Suprapubic skin (tissue), 4 donors: Measurements from ENCODE around the gene TOGARAM1. TPM values are rescaled to one million over a fixed set of nuclear protein-coding genes. Genes with fewer than 3 reads are reported as not detected.

Experiments
- DNase-seq, 2 donors: peaks; one replicate each; pipeline ENCODE4 v3.0.0-alpha.2; 2019; ENCODE audit warnings: low spot score in 2 of 2
- H3K27ac ChIP-seq: fragments of 200-600 bp; sonication (generic); one replicate; pipeline ENCODE4 v1.5.1; 2019
- H3K27me3 ChIP-seq: fragments of 200-600 bp; sonication (generic); one replicate; pipeline ENCODE4 v1.5.1; 2019
- H3K36me3 ChIP-seq: fragments of 200-600 bp; sonication (generic); one replicate; pipeline ENCODE4 v1.5.1; 2019
- H3K4me1 ChIP-seq: fragments of 200-600 bp; sonication (generic); one replicate; pipeline ENCODE4 v1.5.1; 2019
- H3K4me3 ChIP-seq: fragments of 200-600 bp; sonication (generic); one replicate; pipeline ENCODE4 v1.5.1; 2019; ENCODE audit warnings: mild to moderate bottlenecking
- H3K9me3 ChIP-seq: fragments of 200-600 bp; sonication (generic); one replicate; pipeline ENCODE4 v1.5.1; 2019
- EP300 ChIP-seq: sonication (generic); formaldehyde crosslinking; IDR thresholded peaks from one replicate; pipeline ENCODE4 v1.6.1; 2017; ENCODE audit warnings: antibody characterized with exemption
- POLR2A ChIP-seq, 2 donors: fragments of 450-650 bp; IDR thresholded peaks; one replicate each; pipeline ENCODE4 v1.6.1; 2017; ENCODE audit warnings: antibody characterized with exemption in 2 of 2, mild to moderate bottlenecking in 2 of 2, moderate library complexity in 2 of 2
- POLR2AphosphoS5 ChIP-seq, 3 donors: sonication (generic); formaldehyde crosslinking; IDR thresholded peaks; one replicate each; pipeline ENCODE4 v1.6.1; 2017; ENCODE audit warnings: antibody characterized with exemption in 3 of 3
- WGBS: methylation state at CpG from one replicate; pipeline ENCODE4 v1.1.5; 2018; 5-methylcytosine and 5-hydroxymethylcytosine counted together
- total RNA-seq, 4 donors: library from RNA; depleted of rRNA; stranded (reverse); fragments of >200 nt; gene quantifications; one replicate each; pipeline ENCODE4 v1.1.0, GENCODE V29; 2016
- TF ChIP-seq, protein P1 (sequence below), 2 donors: fragments of 200-600 bp in 1 of 2; fragments of 450-650 bp in 1 of 2; sonication (generic) in 1 of 2; IDR thresholded peaks; one replicate each; pipeline ENCODE4 v1.5.1; 2016 to 2019; ENCODE audit warnings: antibody characterized with exemption in 2 of 2, mild to moderate bottlenecking in 1 of 2, moderate library complexity in 1 of 2

Gene TOGARAM1
- total RNA-seq, 4 donors from 2014 or later, result 12.5 to 24.3 (median 14.2) TPM

DNA sequence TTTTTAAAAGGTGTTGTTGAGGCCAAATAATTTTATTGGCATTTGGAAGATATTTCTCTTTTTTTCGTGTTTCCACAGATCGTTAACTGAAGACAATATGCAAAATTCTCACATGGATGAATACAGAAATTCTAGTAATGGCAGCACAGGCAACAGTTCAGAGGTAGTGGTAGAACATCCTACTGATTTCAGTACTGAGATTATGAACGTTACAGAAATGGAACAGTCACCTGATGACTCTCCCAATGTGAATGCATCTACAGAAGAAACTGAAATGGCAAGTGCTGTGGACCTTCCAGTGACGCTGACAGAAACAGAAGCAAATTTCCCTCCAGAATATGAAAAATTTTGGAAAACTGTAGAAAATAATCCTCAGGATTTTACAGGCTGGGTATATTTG lies 133.2 kb downstream of the TOGARAM1 start:
- no peak for DNase-seq
- H3K27me3 ChIP-seq, result no peaks in the 10 kb centered on the region
- peaks cover 43% of the 10 kb centered on the region for H3K36me3 ChIP-seq
- H3K4me3 ChIP-seq, result no peak overlapping the region
- 95% methylated on average over 4 of the region's 4 CpGs for WGBS
- TF ChIP-seq POLR2AphosphoS5 (IDR thresholded peaks at IDR 0.05), result no peak
- no peak for TF ChIP-seq EP300
- TF ChIP-seq POLR2A (IDR thresholded peaks at IDR 0.05), result no peak
- TF ChIP-seq, protein P1, sequence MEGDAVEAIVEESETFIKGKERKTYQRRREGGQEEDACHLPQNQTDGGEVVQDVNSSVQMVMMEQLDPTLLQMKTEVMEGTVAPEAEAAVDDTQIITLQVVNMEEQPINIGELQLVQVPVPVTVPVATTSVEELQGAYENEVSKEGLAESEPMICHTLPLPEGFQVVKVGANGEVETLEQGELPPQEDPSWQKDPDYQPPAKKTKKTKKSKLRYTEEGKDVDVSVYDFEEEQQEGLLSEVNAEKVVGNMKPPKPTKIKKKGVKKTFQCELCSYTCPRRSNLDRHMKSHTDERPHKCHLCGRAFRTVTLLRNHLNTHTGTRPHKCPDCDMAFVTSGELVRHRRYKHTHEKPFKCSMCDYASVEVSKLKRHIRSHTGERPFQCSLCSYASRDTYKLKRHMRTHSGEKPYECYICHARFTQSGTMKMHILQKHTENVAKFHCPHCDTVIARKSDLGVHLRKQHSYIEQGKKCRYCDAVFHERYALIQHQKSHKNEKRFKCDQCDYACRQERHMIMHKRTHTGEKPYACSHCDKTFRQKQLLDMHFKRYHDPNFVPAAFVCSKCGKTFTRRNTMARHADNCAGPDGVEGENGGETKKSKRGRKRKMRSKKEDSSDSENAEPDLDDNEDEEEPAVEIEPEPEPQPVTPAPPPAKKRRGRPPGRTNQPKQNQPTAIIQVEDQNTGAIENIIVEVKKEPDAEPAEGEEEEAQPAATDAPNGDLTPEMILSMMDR (IDR thresholded peaks at IDR 0.05), result no peak
- H3K4me1 ChIP-seq, result peaks cover 5% of the 10 kb centered on the region
- no peaks in the 10 kb centered on the region for H3K9me3 ChIP-seq
- H3K27ac ChIP-seq, result no peak overlapping the region

GRCh38 chr14:45096218-45096617 lies 134.2 kb downstream of the TOGARAM1 start:
- H3K9me3 ChIP-seq, result no peaks in the 10 kb centered on the region
- no peaks in the 10 kb centered on the region for H3K4me1 ChIP-seq
- TF ChIP-seq POLR2AphosphoS5 (IDR thresholded peaks at IDR 0.05), result no peak
- no peaks in the 10 kb centered on the region for H3K27me3 ChIP-seq
- peaks cover 53% of the 10 kb centered on the region for H3K36me3 ChIP-seq
- no peak for DNase-seq
- WGBS, result 90% methylated on average over 4 of the region's 4 CpGs
- H3K27ac ChIP-seq, result no peak overlapping the region
- H3K4me3 ChIP-seq, result no peak overlapping the region

DNA sequence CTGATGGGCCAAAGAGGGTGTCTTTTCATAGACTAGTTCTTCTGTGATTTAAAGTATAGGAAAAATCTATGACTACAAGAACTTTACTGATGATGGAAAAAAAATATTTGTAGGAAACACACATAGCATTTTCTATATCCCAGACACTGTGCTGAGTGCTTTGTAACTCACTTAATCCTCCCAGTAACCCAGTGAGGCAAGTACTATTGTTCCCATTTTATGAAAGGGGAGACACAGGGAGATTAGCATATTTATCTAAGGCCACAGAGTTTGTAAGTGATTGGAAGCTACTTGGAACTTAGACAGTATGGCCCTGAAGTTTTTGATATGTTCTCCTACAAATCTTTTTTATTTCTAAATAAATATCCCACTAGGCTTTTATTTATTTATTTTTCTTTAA lies 141.8 kb downstream of the TOGARAM1 start:
- Histone ChIP-seq H3K9me3 (no peaks in the 10 kb centered on the region), H3K4me3 (no peak overlapping the region), H3K27ac (no peak overlapping the region), H3K4me1 (no peaks in the 10 kb centered on the region), H3K27me3 (no peaks in the 10 kb centered on the region), H3K36me3 (peaks cover 74% of the 10 kb centered on the region)
- no peak for DNase-seq
- TF ChIP-seq, protein P1 (IDR thresholded peaks at IDR 0.05), result no peak
- TF ChIP-seq EP300, result no peak

DNA sequence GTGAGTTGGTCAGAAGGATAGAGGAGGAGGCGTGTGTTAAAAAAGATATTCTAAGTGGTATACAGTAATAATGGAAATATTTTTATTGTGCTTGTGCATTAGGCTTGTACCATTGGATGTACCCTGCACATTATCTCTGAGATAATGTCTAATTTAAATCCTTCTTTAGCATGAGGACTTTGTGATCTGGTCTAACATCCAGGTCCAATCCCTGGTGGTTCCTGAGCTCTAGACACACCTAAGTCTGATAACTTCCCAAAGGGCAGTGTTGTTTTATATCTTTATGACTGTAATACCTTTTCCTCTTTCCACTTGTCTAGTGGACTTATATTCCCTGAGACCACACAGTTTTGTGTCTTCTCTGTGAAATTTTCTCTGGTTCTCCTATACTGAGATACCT lies 142.6 kb downstream of the TOGARAM1 start:
- no peak for DNase-seq
- H3K4me1 ChIP-seq, result no peaks in the 10 kb centered on the region
- WGBS, result 97% methylated on average over 1 of the region's 1 CpG
- no peaks in the 10 kb centered on the region for H3K9me3 ChIP-seq
- no peak overlapping the region for H3K4me3 ChIP-seq
- H3K27me3 ChIP-seq, result no peaks in the 10 kb centered on the region
- H3K36me3 ChIP-seq, result peaks cover 72% of the 10 kb centered on the region
- TF ChIP-seq POLR2AphosphoS5 (IDR thresholded peaks at IDR 0.05), result no peak
- TF ChIP-seq, protein P1 (IDR thresholded peaks at IDR 0.05), result no peak
- TF ChIP-seq EP300, result no peak
- TF ChIP-seq POLR2A (IDR thresholded peaks at IDR 0.05), result no peak
- no peak overlapping the region for H3K27ac ChIP-seq

- Histone ChIP-seq H3K27ac (no peak overlapping the region), H3K27me3 (no peaks in the 10 kb centered on the region), H3K4me3 (no peak overlapping the region), H3K36me3 (peaks cover 63% of the 10 kb centered on the region), H3K9me3 (no peaks in the 10 kb centered on the region), H3K4me1 (no peaks in the 10 kb centered on the region)
- no peak for TF ChIP-seq EP300
- no peak for TF ChIP-seq POLR2A (IDR thresholded peaks at IDR 0.05)
- TF ChIP-seq, protein P1 (IDR thresholded peaks at IDR 0.05), result no peak
- no peak for TF ChIP-seq POLR2AphosphoS5 (IDR thresholded peaks at IDR 0.05)
- 86% methylated on average over 6 of the region's 6 CpGs for WGBS
- no peak for DNase-seq
These were observed 151.1 kb downstream of the TOGARAM1 start for GRCh38 chr14:45112896-45113781.
